HepG2 (cell line): Measurements from ENCODE around the gene FCER1G. TPM values are rescaled to one million over a fixed set of nuclear protein-coding genes. Genes with fewer than 3 reads are reported as not detected.
A peak's percentile ranks its signal among the peaks of the same experiment; 100 is the strongest.

ENCODE experiments used
- BRD4 ChIP-seq: sonication (generic); formaldehyde crosslinking; IDR thresholded peaks from 2 replicates; pipeline ENCODE4 v1.4.0; 2020; ENCODE audit warnings: missing genetic modification reagents
- CBX1 ChIP-seq: IDR thresholded peaks from one replicate; pipeline ENCODE4 v1.6.1; 2016; ENCODE audit warnings: antibody characterized with exemption, low read depth
- CERS6 ChIP-seq: sonication (generic); formaldehyde crosslinking; IDR thresholded peaks from 2 replicates; pipeline ENCODE4 v1.5.0; 2020; ENCODE audit warnings: missing genetic modification reagents
- GABPA ChIP-seq, 2 experiments: IDR thresholded peaks; 2 replicates each; pipeline ENCODE4 v1.6.1; 2011 to 2016; ENCODE audit warnings: low read depth in 2 of 2, low read length in 1 of 2, missing biosample characterization in 1 of 2, missing genetic modification characterization in 1 of 2
- HDAC2 ChIP-seq: sonication (generic); formaldehyde crosslinking; IDR thresholded peaks from 2 replicates; pipeline ENCODE4 v1.4.0; 2020; ENCODE audit warnings: missing genetic modification reagents
- HOXA5 ChIP-seq: sonication (generic); formaldehyde crosslinking; IDR thresholded peaks from 2 replicates; pipeline ENCODE4 v1.4.0; 2020; ENCODE audit warnings: missing genetic modification reagents
- KLF13 ChIP-seq: sonication (generic); formaldehyde crosslinking; IDR thresholded peaks from 2 replicates; pipeline ENCODE4 v1.4.0; 2020; ENCODE audit warnings: mild to moderate bottlenecking, missing genetic modification reagents
- MTA1 ChIP-seq: sonication (generic); formaldehyde crosslinking; IDR thresholded peaks from 2 replicates; pipeline ENCODE4 v1.4.0; 2020; ENCODE audit warnings: missing genetic modification reagents, mild to moderate bottlenecking, borderline replicate concordance
- MTA3 ChIP-seq: sonication (generic); formaldehyde crosslinking; IDR thresholded peaks from 2 replicates; pipeline ENCODE4 v1.4.0; 2020; ENCODE audit warnings: missing genetic modification reagents
- PITX1 ChIP-seq: sonication (generic); formaldehyde crosslinking; IDR thresholded peaks from 2 replicates; pipeline ENCODE4 v1.5.1; 2020; ENCODE audit warnings: mild to moderate bottlenecking, missing genetic modification reagents
- PRMT3 ChIP-seq: sonication (generic); formaldehyde crosslinking; IDR thresholded peaks from 2 replicates; pipeline ENCODE4 v1.8.1; 2022; ENCODE audit warnings: low read depth, mild to moderate bottlenecking, moderate library complexity, missing genetic modification reagents, borderline replicate concordance
- RARA ChIP-seq: IDR thresholded peaks from 2 replicates; pipeline ENCODE4 v1.6.1; 2016; ENCODE audit warnings: missing genetic modification reagents, missing compliant biosample characterization
- RFX1 ChIP-seq: fragments of 450-650 bp; IDR thresholded peaks from 2 replicates; pipeline ENCODE4 v1.6.1; 2017
- RFXAP ChIP-seq: sonication (generic); formaldehyde crosslinking; IDR thresholded peaks from 2 replicates; pipeline ENCODE4 v1.4.0; 2020; ENCODE audit warnings: missing genetic modification reagents, borderline replicate concordance
- SCMH1 ChIP-seq: sonication (generic); formaldehyde crosslinking; IDR thresholded peaks from 2 replicates; pipeline ENCODE4 v1.9.0; 2021; ENCODE audit warnings: missing genetic modification reagents, mild to moderate bottlenecking, borderline replicate concordance
- TBX2 ChIP-seq: sonication (generic); formaldehyde crosslinking; IDR thresholded peaks from 2 replicates; pipeline ENCODE4 v1.5.0; 2020; ENCODE audit warnings: missing genetic modification reagents, mild to moderate bottlenecking, borderline replicate concordance
- TEAD3 ChIP-seq: optimal IDR thresholded peaks from 2 replicates; pipeline ENCODE3; 2016; ENCODE audit warnings: borderline replicate concordance
- ZNF317 ChIP-seq: sonication (generic); formaldehyde crosslinking; IDR thresholded peaks from 2 replicates; pipeline ENCODE4 v1.5.0; 2020; ENCODE audit warnings: mild to moderate bottlenecking, missing genetic modification reagents
- ZNF382 ChIP-seq: sonication (generic); formaldehyde crosslinking; IDR thresholded peaks from 2 replicates; pipeline ENCODE4 v1.5.0; 2020; ENCODE audit warnings: missing genetic modification reagents, mild to moderate bottlenecking, borderline replicate concordance
- ZNF484 ChIP-seq: sonication (generic); formaldehyde crosslinking; IDR thresholded peaks from 2 replicates; pipeline ENCODE4 v1.5.1; 2020; ENCODE audit warnings: mild to moderate bottlenecking, low read depth, missing genetic modification reagents, borderline replicate concordance
- ZNF879 ChIP-seq: sonication (generic); formaldehyde crosslinking; IDR thresholded peaks from 2 replicates; pipeline ENCODE4 v1.8.1; 2023; ENCODE audit warnings: missing genetic modification reagents
- polyA plus RNA-seq, 8 experiments: library from polyadenylated mRNA; depleted of rRNA in 3 of 8; stranded (reverse) in 7 of 8; unstranded in 1 of 8; fragments of >200 nt; fragmentation: Illumina TruSeq in 4 of 8; extraction: Trizol in 4 of 8; gene quantifications; 2 replicates each; pipeline versions ENCODE4 v1.2.1 to v1.2.3, GENCODE V29; 2011 to 2016; ENCODE audit warnings: low read depth in 4 of 8, missing spikeins in 1 of 8, mixed read lengths in 1 of 8; ENCODE audit not compliant: insufficient read depth in 1 of 8
- total RNA-seq, 5 experiments: library from RNA; depleted of rRNA; stranded (reverse); fragments of >200 nt; fragmentation: Illumina TruSeq; extraction: Trizol; gene quantifications; 2 replicates each; pipeline ENCODE4 v1.2.3, GENCODE V29; 2016; ENCODE audit warnings: low read depth in 1 of 5
- TF ChIP-seq, protein P1 (sequence below): sonication (generic); formaldehyde crosslinking; IDR thresholded peaks from 2 replicates; pipeline ENCODE4 v1.5.0; 2020; ENCODE audit warnings: mild to moderate bottlenecking, low read depth, missing genetic modification reagents, borderline replicate concordance
- TF ChIP-seq, protein P2 (sequence below): IDR thresholded peaks from 2 replicates; pipeline ENCODE4 v1.4.0; 2020; ENCODE audit warnings: mild to moderate bottlenecking, missing genetic modification reagents
- TF ChIP-seq, protein P3 (sequence below): sonication (generic); formaldehyde crosslinking; IDR thresholded peaks from 2 replicates; pipeline ENCODE4 v1.4.0; 2020; ENCODE audit warnings: missing genetic modification reagents

The FCER1G gene
- total and polyA plus RNA-seq, 2 of the 13 experiments (the other 11 are each of a cell fraction or from before 2014, with no cell fraction given): 1.3 to 6.4 TPM

- TF ChIP-seq, protein P1, sequence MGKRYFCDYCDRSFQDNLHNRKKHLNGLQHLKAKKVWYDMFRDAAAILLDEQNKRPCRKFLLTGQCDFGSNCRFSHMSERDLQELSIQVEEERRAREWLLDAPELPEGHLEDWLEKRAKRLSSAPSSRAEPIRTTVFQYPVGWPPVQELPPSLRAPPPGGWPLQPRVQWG (CRISPR knock-in tag): no peak
- TF ChIP-seq, protein P2, sequence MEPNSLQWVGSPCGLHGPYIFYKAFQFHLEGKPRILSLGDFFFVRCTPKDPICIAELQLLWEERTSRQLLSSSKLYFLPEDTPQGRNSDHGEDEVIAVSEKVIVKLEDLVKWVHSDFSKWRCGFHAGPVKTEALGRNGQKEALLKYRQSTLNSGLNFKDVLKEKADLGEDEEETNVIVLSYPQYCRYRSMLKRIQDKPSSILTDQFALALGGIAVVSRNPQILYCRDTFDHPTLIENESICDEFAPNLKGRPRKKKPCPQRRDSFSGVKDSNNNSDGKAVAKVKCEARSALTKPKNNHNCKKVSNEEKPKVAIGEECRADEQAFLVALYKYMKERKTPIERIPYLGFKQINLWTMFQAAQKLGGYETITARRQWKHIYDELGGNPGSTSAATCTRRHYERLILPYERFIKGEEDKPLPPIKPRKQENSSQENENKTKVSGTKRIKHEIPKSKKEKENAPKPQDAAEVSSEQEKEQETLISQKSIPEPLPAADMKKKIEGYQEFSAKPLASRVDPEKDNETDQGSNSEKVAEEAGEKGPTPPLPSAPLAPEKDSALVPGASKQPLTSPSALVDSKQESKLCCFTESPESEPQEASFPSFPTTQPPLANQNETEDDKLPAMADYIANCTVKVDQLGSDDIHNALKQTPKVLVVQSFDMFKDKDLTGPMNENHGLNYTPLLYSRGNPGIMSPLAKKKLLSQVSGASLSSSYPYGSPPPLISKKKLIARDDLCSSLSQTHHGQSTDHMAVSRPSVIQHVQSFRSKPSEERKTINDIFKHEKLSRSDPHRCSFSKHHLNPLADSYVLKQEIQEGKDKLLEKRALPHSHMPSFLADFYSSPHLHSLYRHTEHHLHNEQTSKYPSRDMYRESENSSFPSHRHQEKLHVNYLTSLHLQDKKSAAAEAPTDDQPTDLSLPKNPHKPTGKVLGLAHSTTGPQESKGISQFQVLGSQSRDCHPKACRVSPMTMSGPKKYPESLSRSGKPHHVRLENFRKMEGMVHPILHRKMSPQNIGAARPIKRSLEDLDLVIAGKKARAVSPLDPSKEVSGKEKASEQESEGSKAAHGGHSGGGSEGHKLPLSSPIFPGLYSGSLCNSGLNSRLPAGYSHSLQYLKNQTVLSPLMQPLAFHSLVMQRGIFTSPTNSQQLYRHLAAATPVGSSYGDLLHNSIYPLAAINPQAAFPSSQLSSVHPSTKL (CRISPR knock-in tag): 0 out of 2 replicates have a peak, but pooled peaks have one; percentile 1
- TF ChIP-seq TEAD3 (CRISPR knock-in tag): no peak
- no peak for TF ChIP-seq MTA3
- TF ChIP-seq ZNF317 (CRISPR knock-in tag): no peak
- no peak for TF ChIP-seq RFX1
- no peak for TF ChIP-seq HDAC2
- no peak for TF ChIP-seq CERS6
- TF ChIP-seq PITX1 (CRISPR knock-in tag): no peak
- TF ChIP-seq BRD4 (CRISPR knock-in tag): no peak
- no peak for TF ChIP-seq CBX1
- TF ChIP-seq RARA (CRISPR knock-in tag): no peak
- TF ChIP-seq RFXAP (CRISPR knock-in tag): no peak
- no peak for TF ChIP-seq ZNF484 (CRISPR knock-in tag)
- TF ChIP-seq PRMT3 (CRISPR knock-in tag): peak; percentile 56; the same call in 1 of the 2 replicates
- TF ChIP-seq SCMH1: no peak
- TF ChIP-seq, protein P3, sequence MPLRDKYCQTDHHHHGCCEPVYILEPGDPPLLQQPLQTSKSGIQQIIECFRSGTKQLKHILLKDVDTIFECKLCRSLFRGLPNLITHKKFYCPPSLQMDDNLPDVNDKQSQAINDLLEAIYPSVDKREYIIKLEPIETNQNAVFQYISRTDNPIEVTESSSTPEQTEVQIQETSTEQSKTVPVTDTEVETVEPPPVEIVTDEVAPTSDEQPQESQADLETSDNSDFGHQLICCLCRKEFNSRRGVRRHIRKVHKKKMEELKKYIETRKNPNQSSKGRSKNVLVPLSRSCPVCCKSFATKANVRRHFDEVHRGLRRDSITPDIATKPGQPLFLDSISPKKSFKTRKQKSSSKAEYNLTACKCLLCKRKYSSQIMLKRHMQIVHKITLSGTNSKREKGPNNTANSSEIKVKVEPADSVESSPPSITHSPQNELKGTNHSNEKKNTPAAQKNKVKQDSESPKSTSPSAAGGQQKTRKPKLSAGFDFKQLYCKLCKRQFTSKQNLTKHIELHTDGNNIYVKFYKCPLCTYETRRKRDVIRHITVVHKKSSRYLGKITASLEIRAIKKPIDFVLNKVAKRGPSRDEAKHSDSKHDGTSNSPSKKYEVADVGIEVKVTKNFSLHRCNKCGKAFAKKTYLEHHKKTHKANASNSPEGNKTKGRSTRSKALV (CRISPR knock-in tag): 0 out of 2 replicates have a peak, but pooled peaks have one; percentile 17
- no peak for TF ChIP-seq TBX2
- TF ChIP-seq MTA1 (CRISPR knock-in tag): no peak
- TF ChIP-seq HOXA5 (CRISPR knock-in tag): no peak
- TF ChIP-seq GABPA (IDR thresholded peaks at IDR 0.05; ENCODE audit: low read depth, low read length): no peak
- no peak for TF ChIP-seq GABPA (CRISPR knock-in tag; IDR thresholded peaks at IDR 0.05; ENCODE audit: low read depth)
- TF ChIP-seq ZNF382: no peak
- TF ChIP-seq ZNF879 (CRISPR knock-in tag): no peak
- TF ChIP-seq KLF13 (CRISPR knock-in tag): no peak
These were observed 4.2 kb downstream of the FCER1G start (continued) for GRCh38 chr1:161219078-161219892.
